Measurements from ENCODE around the gene TMEM163. TPM values are rescaled to one million over a fixed set of nuclear protein-coding genes. Genes with fewer than 3 reads are reported as not detected.

Gene TMEM163
- polyA plus RNA-seq, 1 donor from 2014 or later, result 3.5 TPM

DNA sequence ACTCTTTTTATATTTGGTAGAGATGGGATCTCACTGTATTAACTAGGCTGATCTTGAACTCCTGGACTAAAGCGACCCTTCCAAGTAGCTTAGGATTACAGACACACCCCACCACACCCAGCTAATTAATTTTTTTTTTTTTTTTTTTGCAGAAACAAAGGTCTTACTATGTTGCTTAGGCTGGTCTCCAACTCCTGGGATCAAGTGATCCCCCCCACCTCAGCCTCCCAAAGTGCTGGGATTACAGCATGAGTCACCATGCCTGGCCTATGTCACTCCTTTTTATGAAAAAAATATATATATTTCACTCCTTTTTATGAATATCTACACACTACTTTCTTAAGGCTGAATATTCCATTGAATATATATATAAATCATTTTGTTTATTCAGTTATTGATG, 302.2 kb downstream of the TMEM163 start:
- H3K4me2 ChIP-seq (ENCODE audit: low read length), result no peak overlapping the region
- H3K4me3 ChIP-seq (ENCODE audit: low read length), result no peak overlapping the region
- no peak overlapping the region for H2AFZ ChIP-seq (ENCODE audit: low read depth, low read length)
- H4K20me1 ChIP-seq (ENCODE audit: insufficient read depth), result no peaks in the 10 kb centered on the region
- no peak overlapping the region for H3K9ac ChIP-seq (ENCODE audit: low read length)
- H3K27me3 ChIP-seq (ENCODE audit: insufficient read depth, low read depth, low read length), result no peaks in the 10 kb centered on the region
- no peaks in the 10 kb centered on the region for H3K9me3 ChIP-seq (ENCODE audit: low read length)
- H3K9me2 ChIP-seq (ENCODE audit: insufficient read depth, low read length), result no peaks in the 10 kb centered on the region
- H3K27ac ChIP-seq (ENCODE audit: low read length), result no peak overlapping the region
- no peaks in the 10 kb centered on the region for H3F3A ChIP-seq (ENCODE audit: insufficient read depth, low read length, poor library complexity, severe bottlenecking)
- H3K79me2 ChIP-seq (replicated peaks; ENCODE audit: insufficient read depth, low read length), result no peaks in the 10 kb centered on the region
- TF ChIP-seq POLR2AphosphoS5 (IDR thresholded peaks at IDR 0.05) (no peak), MXI1 (conservative IDR thresholded peaks at IDR 0.05; ENCODE audit: poor library complexity, severe bottlenecking) (no peak)
- H3K36me3 ChIP-seq (ENCODE audit: insufficient read depth, low read length), result no peaks in the 10 kb centered on the region

DNA sequence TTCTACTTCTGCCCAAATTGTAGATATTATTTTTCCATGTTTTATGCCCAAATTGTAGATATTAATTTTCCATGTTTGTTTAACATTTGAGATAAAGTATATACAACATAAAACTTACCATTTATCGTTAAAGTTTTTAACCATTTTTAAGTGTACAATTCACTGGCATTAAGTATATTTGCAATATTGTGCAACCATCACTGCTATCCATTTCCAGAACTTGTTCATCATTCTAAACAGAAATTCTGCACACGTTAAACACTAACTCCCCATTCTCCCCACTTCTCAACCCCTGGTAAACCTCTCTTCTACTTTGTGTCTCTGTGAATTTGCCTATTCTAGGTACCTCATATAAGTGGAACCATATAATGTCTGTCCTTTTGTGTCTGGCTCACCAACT, 302.8 kb downstream of the TMEM163 start:
- Histone ChIP-seq H3F3A (ENCODE audit: insufficient read depth, low read length, poor library complexity, severe bottlenecking) (no peaks in the 10 kb centered on the region), H3K36me3 (ENCODE audit: insufficient read depth, low read length) (no peaks in the 10 kb centered on the region), H3K79me2 (replicated peaks; ENCODE audit: insufficient read depth, low read length) (no peaks in the 10 kb centered on the region), H2AFZ (ENCODE audit: low read depth, low read length) (no peak overlapping the region), H3K9me2 (ENCODE audit: insufficient read depth, low read length) (no peaks in the 10 kb centered on the region), H4K20me1 (ENCODE audit: insufficient read depth) (no peaks in the 10 kb centered on the region), H3K9ac (ENCODE audit: low read length) (no peak overlapping the region), H3K9me3 (ENCODE audit: low read length) (no peaks in the 10 kb centered on the region), H3K27me3 (ENCODE audit: insufficient read depth, low read depth, low read length) (no peaks in the 10 kb centered on the region), H3K27ac (ENCODE audit: low read length) (no peak overlapping the region), H3K4me3 (ENCODE audit: low read length) (no peak overlapping the region), H3K4me2 (ENCODE audit: low read length) (no peak overlapping the region)
- TF ChIP-seq EZH2 (IDR thresholded peaks at IDR 0.05; ENCODE audit: borderline replicate concordance, insufficient read depth, low read length, poor library complexity, severe bottlenecking) (no peak), RAD21 (conservative IDR thresholded peaks at IDR 0.05) (no peak), MXI1 (conservative IDR thresholded peaks at IDR 0.05; ENCODE audit: poor library complexity, severe bottlenecking) (no peak)
- TF ChIP-seq, protein P1, sequence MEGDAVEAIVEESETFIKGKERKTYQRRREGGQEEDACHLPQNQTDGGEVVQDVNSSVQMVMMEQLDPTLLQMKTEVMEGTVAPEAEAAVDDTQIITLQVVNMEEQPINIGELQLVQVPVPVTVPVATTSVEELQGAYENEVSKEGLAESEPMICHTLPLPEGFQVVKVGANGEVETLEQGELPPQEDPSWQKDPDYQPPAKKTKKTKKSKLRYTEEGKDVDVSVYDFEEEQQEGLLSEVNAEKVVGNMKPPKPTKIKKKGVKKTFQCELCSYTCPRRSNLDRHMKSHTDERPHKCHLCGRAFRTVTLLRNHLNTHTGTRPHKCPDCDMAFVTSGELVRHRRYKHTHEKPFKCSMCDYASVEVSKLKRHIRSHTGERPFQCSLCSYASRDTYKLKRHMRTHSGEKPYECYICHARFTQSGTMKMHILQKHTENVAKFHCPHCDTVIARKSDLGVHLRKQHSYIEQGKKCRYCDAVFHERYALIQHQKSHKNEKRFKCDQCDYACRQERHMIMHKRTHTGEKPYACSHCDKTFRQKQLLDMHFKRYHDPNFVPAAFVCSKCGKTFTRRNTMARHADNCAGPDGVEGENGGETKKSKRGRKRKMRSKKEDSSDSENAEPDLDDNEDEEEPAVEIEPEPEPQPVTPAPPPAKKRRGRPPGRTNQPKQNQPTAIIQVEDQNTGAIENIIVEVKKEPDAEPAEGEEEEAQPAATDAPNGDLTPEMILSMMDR (IDR thresholded peaks at IDR 0.05; ENCODE audit: poor library complexity, severe bottlenecking), result no peak

DNA sequence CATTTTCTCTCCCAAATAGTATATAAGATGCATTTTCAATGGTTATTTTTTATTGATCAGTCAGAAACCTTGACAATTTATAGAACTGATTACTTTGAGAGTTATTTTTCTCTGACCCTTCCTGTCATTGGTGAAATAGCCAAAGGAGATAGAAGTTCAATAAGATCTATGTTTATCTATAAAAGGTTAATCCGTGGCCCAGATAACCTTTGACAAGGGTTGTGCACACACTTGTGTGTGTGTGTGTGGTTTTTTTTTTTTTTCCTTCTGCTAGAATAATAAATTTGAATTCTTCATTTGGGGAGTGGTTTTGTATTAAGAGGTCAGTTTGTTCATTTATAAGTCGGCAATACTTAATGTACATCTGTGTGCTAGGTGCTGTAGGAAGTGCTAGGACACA, 304.9 kb downstream of the TMEM163 start:
- Histone ChIP-seq H4K20me1 (ENCODE audit: insufficient read depth) (no peaks in the 10 kb centered on the region), H3K27ac (ENCODE audit: low read length) (no peak overlapping the region), H3K9me2 (ENCODE audit: insufficient read depth, low read length) (no peaks in the 10 kb centered on the region), H3K36me3 (ENCODE audit: insufficient read depth, low read length) (no peaks in the 10 kb centered on the region), H3K4me3 (ENCODE audit: low read length) (no peak overlapping the region), H3K9ac (ENCODE audit: low read length) (no peak overlapping the region), H3K27me3 (ENCODE audit: insufficient read depth, low read depth, low read length) (no peaks in the 10 kb centered on the region), H3K4me2 (ENCODE audit: low read length) (no peak overlapping the region), H3F3A (ENCODE audit: insufficient read depth, low read length, poor library complexity, severe bottlenecking) (no peaks in the 10 kb centered on the region), H2AFZ (ENCODE audit: low read depth, low read length) (no peak overlapping the region), H3K9me3 (ENCODE audit: low read length) (no peaks in the 10 kb centered on the region), H3K79me2 (replicated peaks; ENCODE audit: insufficient read depth, low read length) (no peaks in the 10 kb centered on the region)
- TF ChIP-seq EZH2 (IDR thresholded peaks at IDR 0.05; ENCODE audit: borderline replicate concordance, insufficient read depth, low read length, poor library complexity, severe bottlenecking) (no peak), RAD21 (conservative IDR thresholded peaks at IDR 0.05) (no peak), POLR2AphosphoS5 (IDR thresholded peaks at IDR 0.05) (no peak), EP300 (conservative IDR thresholded peaks at IDR 0.05; ENCODE audit: poor library complexity, severe bottlenecking) (no peak), MXI1 (conservative IDR thresholded peaks at IDR 0.05; ENCODE audit: poor library complexity, severe bottlenecking) (no peak), TAF1 (IDR thresholded peaks at IDR 0.05; ENCODE audit: low read depth) (no peak), SMC3 (conservative IDR thresholded peaks at IDR 0.05; ENCODE audit: poor library complexity) (no peak)
- TF ChIP-seq, protein P1 (IDR thresholded peaks at IDR 0.05; ENCODE audit: poor library complexity, severe bottlenecking), result no peak
- TF ChIP-seq, protein P2, sequence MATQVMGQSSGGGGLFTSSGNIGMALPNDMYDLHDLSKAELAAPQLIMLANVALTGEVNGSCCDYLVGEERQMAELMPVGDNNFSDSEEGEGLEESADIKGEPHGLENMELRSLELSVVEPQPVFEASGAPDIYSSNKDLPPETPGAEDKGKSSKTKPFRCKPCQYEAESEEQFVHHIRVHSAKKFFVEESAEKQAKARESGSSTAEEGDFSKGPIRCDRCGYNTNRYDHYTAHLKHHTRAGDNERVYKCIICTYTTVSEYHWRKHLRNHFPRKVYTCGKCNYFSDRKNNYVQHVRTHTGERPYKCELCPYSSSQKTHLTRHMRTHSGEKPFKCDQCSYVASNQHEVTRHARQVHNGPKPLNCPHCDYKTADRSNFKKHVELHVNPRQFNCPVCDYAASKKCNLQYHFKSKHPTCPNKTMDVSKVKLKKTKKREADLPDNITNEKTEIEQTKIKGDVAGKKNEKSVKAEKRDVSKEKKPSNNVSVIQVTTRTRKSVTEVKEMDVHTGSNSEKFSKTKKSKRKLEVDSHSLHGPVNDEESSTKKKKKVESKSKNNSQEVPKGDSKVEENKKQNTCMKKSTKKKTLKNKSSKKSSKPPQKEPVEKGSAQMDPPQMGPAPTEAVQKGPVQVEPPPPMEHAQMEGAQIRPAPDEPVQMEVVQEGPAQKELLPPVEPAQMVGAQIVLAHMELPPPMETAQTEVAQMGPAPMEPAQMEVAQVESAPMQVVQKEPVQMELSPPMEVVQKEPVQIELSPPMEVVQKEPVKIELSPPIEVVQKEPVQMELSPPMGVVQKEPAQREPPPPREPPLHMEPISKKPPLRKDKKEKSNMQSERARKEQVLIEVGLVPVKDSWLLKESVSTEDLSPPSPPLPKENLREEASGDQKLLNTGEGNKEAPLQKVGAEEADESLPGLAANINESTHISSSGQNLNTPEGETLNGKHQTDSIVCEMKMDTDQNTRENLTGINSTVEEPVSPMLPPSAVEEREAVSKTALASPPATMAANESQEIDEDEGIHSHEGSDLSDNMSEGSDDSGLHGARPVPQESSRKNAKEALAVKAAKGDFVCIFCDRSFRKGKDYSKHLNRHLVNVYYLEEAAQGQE (IDR thresholded peaks at IDR 0.05; ENCODE audit: borderline replicate concordance), result no peak
